Measurements from ENCODE around the gene CGA. TPM values are rescaled to one million over a fixed set of nuclear protein-coding genes. Genes with fewer than 3 reads are reported as not detected.
A peak's percentile ranks its signal among the peaks of the same experiment; 100 is the strongest.
"Not testable (repeated sequence)": the region's sequence is repeated elsewhere in the genome, so short reads cannot be mapped to it uniquely, and the experiment has no call there.

The CGA gene
- not detected in 2 replicates for total RNA-seq

- peak in 1 of 2 donors; percentile 34 for DNase-seq (ENCODE audit: low read depth in 2 of 2)
Measured at GRCh38 chr6:87095087-87095509, at the start of gene CGA. Gene CGA, minus strand, starts transcription at chr6:87095106. Its CDS starts 6,906 bp downstream, at chr6:87088200.

- DNase-seq (ENCODE audit: low read depth in 2 of 2), result not testable (repeated sequence)
Measured at GRCh38 chr6:87139927-87140326, 45.0 kb upstream of the CGA start.

- peak; percentile 70 to 79 for DNase-seq (ENCODE audit: low read depth in 2 of 2)
Measured at GRCh38 chr6:87139236-87139635, 44.3 kb upstream of the CGA start.

- no peak for DNase-seq (ENCODE audit: low read depth in 2 of 2)
Measured at GRCh38 chr6:87136963-87137362, 42.1 kb upstream of the CGA start.

- DNase-seq (ENCODE audit: low read depth in 2 of 2), result no peak
Measured at GRCh38 chr6:87127737-87128136, 32.8 kb upstream of the CGA start.

GRCh38 chr6:87126501-87126900 is 31.6 kb upstream of the CGA start:
- DNase-seq (ENCODE audit: low read depth in 2 of 2), result no peak

- no peak for DNase-seq (ENCODE audit: low read depth in 2 of 2)
Measured at GRCh38 chr6:87124074-87124473, 29.2 kb upstream of the CGA start.

GRCh38 chr6:87122477-87122876 is 27.6 kb upstream of the CGA start:
- no peak for DNase-seq (ENCODE audit: low read depth in 2 of 2)

- no peak for DNase-seq (ENCODE audit: low read depth in 2 of 2)
Measured at GRCh38 chr6:87118054-87118453, 23.1 kb upstream of the CGA start.

- no peak for DNase-seq (ENCODE audit: low read depth in 2 of 2)
Measured at GRCh38 chr6:87116922-87117321, 22.0 kb upstream of the CGA start.

- DNase-seq (ENCODE audit: low read depth in 2 of 2), result no peak
Measured at GRCh38 chr6:87115402-87116135, 20.7 kb upstream of the CGA start.

- no peak for DNase-seq (ENCODE audit: low read depth in 2 of 2)
Measured at GRCh38 chr6:87110636-87111035, 15.7 kb upstream of the CGA start.

GRCh38 chr6:87105823-87106222 is 10.9 kb upstream of the CGA start:
- DNase-seq (ENCODE audit: low read depth in 2 of 2), result no peak

GRCh38 chr6:87104667-87105066 is 9.8 kb upstream of the CGA start:
- DNase-seq (ENCODE audit: low read depth in 2 of 2), result no peak

- DNase-seq (ENCODE audit: low read depth in 2 of 2), result no peak
Measured at GRCh38 chr6:87103977-87104601, 9.2 kb upstream of the CGA start.

GRCh38 chr6:87102151-87102621 is 7.3 kb upstream of the CGA start:
- DNase-seq (ENCODE audit: low read depth in 2 of 2), result no peak

GRCh38 chr6:87101067-87101466 is 6.2 kb upstream of the CGA start:
- no peak for DNase-seq (ENCODE audit: low read depth in 2 of 2)

GRCh38 chr6:87100216-87100615 is 5.3 kb upstream of the CGA start:
- DNase-seq (ENCODE audit: low read depth in 2 of 2), result no peak

- no peak for DNase-seq (ENCODE audit: low read depth in 2 of 2)
Measured at GRCh38 chr6:87099472-87099871, 4.6 kb upstream of the CGA start.

GRCh38 chr6:87094576-87094975 is 330 bp downstream of the CGA start:
- DNase-seq (ENCODE audit: low read depth in 2 of 2), result peak in 1 of 2 donors; percentile 3

- DNase-seq (ENCODE audit: low read depth in 2 of 2), result peak in 1 of 2 donors; percentile 54
Measured at GRCh38 chr6:87093651-87094050, 1.3 kb downstream of the CGA start.

- DNase-seq (ENCODE audit: low read depth in 2 of 2), result no peak
Measured at GRCh38 chr6:87093199-87093598, 1.7 kb downstream of the CGA start.

- no peak for DNase-seq (ENCODE audit: low read depth in 2 of 2)
Measured at GRCh38 chr6:87092435-87092834, 2.5 kb downstream of the CGA start.
